GM23338 (cell line): Measurements from ENCODE around the gene RHEX. TPM values are rescaled to one million over a fixed set of nuclear protein-coding genes. Genes with fewer than 3 reads are reported as not detected.

Experiments
- ATAC-seq: fragments of 200-7000 bp; cut with Tn5 transposase; 3 replicates; pipeline ENCODE4 v1.9.1; 2020
- DNase-seq: peaks from one replicate; pipeline ENCODE4 v3.0.0-alpha.2; 2015; ENCODE audit warnings: low spot score
- H2AFZ ChIP-seq: fragments of 200-600 bp; sonication (generic); 2 replicates; pipeline ENCODE4 v1.8.0; 2016; ENCODE audit warnings: antibody characterized with exemption, mild to moderate bottlenecking, moderate library complexity
- H3F3A ChIP-seq: fragments of 200-600 bp; sonication (generic); replicated peaks from 2 replicates; pipeline ENCODE4 v1.8.0; 2017; ENCODE audit warnings: antibody characterized with exemption, mixed run types, low read depth
- H3K27ac ChIP-seq: fragments of 200-600 bp; sonication (generic); 2 replicates; pipeline ENCODE4 v1.6.1; 2016; ENCODE audit warnings: low read depth
- H3K27me3 ChIP-seq: fragments of 200-600 bp; sonication (generic); 2 replicates; pipeline ENCODE4 v1.8.0; 2016; ENCODE audit warnings: mild to moderate bottlenecking, mixed run types, moderate library complexity; ENCODE audit not compliant: insufficient read depth
- H3K36me3 ChIP-seq: fragments of 200-600 bp; sonication (generic); 2 replicates; pipeline ENCODE4 v1.8.0; 2016; ENCODE audit warnings: mild to moderate bottlenecking; ENCODE audit not compliant: insufficient read depth
- H3K4me1 ChIP-seq: fragments of 200-600 bp; sonication (generic); 2 replicates; pipeline ENCODE4 v1.8.0; 2016; ENCODE audit warnings: mild to moderate bottlenecking, moderate library complexity; ENCODE audit not compliant: insufficient read depth
- H3K4me2 ChIP-seq: fragments of 200-600 bp; sonication (generic); 2 replicates; pipeline ENCODE4 v1.7.1; 2017; ENCODE audit warnings: mixed run types
- H3K4me3 ChIP-seq: fragments of 200-600 bp; sonication (generic); 2 replicates; pipeline ENCODE4 v1.6.1; 2016; ENCODE audit warnings: mixed run types
- H3K79me2 ChIP-seq: fragments of 200-600 bp; sonication (generic); replicated peaks from 2 replicates; pipeline ENCODE4 v1.8.0; 2017; ENCODE audit warnings: mild to moderate bottlenecking; ENCODE audit not compliant: insufficient read depth
- H3K9me2 ChIP-seq: fragments of 200-600 bp; sonication (generic); 2 replicates; pipeline ENCODE4 v1.8.0; 2017; ENCODE audit not compliant: insufficient read depth
- H4K20me1 ChIP-seq: fragments of 200-600 bp; sonication (generic); replicated peaks from 2 replicates; pipeline ENCODE4 v1.8.0; 2017; ENCODE audit warnings: mild to moderate bottlenecking; ENCODE audit not compliant: insufficient read depth
- H3K27ac Mint-ChIP-seq: 2 replicates; pipeline ENCODE4 v1.8.0; 2020; ENCODE audit warnings: inconsistent platforms, mild to moderate bottlenecking, moderate library complexity, mixed read lengths
- H3K27me3 Mint-ChIP-seq: 3 replicates; pipeline ENCODE4 v1.8.0; 2022; ENCODE audit warnings: low read depth, mild to moderate bottlenecking, moderate library complexity, mixed read lengths, inconsistent platforms; ENCODE audit not compliant: insufficient read depth, poor library complexity
- H3K36me3 Mint-ChIP-seq: 3 replicates; pipeline ENCODE4 v1.8.0; 2021; ENCODE audit warnings: low read depth, mild to moderate bottlenecking, inconsistent platforms, moderate library complexity, mixed read lengths
- H3K4me1 Mint-ChIP-seq: 3 replicates; pipeline ENCODE4 v1.8.0; 2020; ENCODE audit warnings: mild to moderate bottlenecking, inconsistent platforms, mixed read lengths
- H3K4me3 Mint-ChIP-seq: 3 replicates; pipeline ENCODE4 v1.8.0; 2021; ENCODE audit warnings: moderate library complexity, mild to moderate bottlenecking, inconsistent platforms, mixed read lengths
- H3K9me3 Mint-ChIP-seq: 3 replicates; pipeline ENCODE4 v1.8.0; 2020; ENCODE audit warnings: moderate library complexity, mild to moderate bottlenecking, inconsistent platforms, mixed read lengths
- EZH2phosphoT487 ChIP-seq: fragments of 200-600 bp; sonication (generic); IDR thresholded peaks from one replicate; pipeline ENCODE4 v1.8.1; 2018; ENCODE audit warnings: antibody characterized with exemption; ENCODE audit not compliant: unreplicated experiment
- JUNB ChIP-seq: IDR thresholded peaks from one replicate; pipeline ENCODE4 v1.6.1; 2016; ENCODE audit warnings: antibody characterized with exemption; ENCODE audit not compliant: unreplicated experiment
- NANOG ChIP-seq: IDR thresholded peaks from 2 replicates; pipeline ENCODE4 v1.6.1; 2016; ENCODE audit warnings: antibody characterized with exemption, borderline replicate concordance
- STAT1 ChIP-seq: IDR thresholded peaks from one replicate; pipeline ENCODE4 v1.6.1; 2016; ENCODE audit warnings: antibody characterized with exemption; ENCODE audit not compliant: unreplicated experiment
- ZNF114 ChIP-seq: fragments of 250-450 bp; sonication (Bioruptor Pico); IDR thresholded peaks from 2 replicates; pipeline ENCODE4 v1.5.0; 2020; ENCODE audit warnings: mild to moderate bottlenecking, moderate library complexity
- ZNF331 ChIP-seq: fragments of 250-450 bp; sonication (Bioruptor Pico); IDR thresholded peaks from 2 replicates; pipeline ENCODE4 v1.5.0; 2020; ENCODE audit warnings: low read depth, mild to moderate bottlenecking, moderate library complexity
- polyA plus RNA-seq: library from polyadenylated mRNA; unstranded; fragments of >200 nt; fragmentation: Nextera tagmentation; extraction: Ambion mirVana; gene quantifications from 2 replicates; pipeline ENCODE4 v1.2.1, GENCODE V29; 2016
- total RNA-seq: library from RNA; depleted of rRNA; stranded (reverse); fragments of >200 nt; shearing (Covaris generic); gene quantifications from 2 replicates; pipeline ENCODE4 v1.2.3, GENCODE V29; 2014
- TF ChIP-seq, protein P1 (sequence below): fragments of 250-450 bp; sonication (Bioruptor Pico); IDR thresholded peaks from 2 replicates; pipeline ENCODE4 v1.5.0; 2020; ENCODE audit warnings: mild to moderate bottlenecking, moderate library complexity
- TF ChIP-seq, protein P2 (sequence below), 2 experiments: fragments of 200-600 bp in 1 of 2; sonication (generic) in 1 of 2; conservative IDR thresholded peaks; 2 replicates each; pipeline versions ENCODE4 v1.5.1 to v1.6.1; 2016 to 2017; ENCODE audit warnings: antibody characterized with exemption in 2 of 2, low read depth in 2 of 2, mild to moderate bottlenecking in 2 of 2, moderate library complexity in 1 of 2

RHEX gene
- total and polyA plus RNA-seq, 2 experiments from 2014 or later = not detected

DNA sequence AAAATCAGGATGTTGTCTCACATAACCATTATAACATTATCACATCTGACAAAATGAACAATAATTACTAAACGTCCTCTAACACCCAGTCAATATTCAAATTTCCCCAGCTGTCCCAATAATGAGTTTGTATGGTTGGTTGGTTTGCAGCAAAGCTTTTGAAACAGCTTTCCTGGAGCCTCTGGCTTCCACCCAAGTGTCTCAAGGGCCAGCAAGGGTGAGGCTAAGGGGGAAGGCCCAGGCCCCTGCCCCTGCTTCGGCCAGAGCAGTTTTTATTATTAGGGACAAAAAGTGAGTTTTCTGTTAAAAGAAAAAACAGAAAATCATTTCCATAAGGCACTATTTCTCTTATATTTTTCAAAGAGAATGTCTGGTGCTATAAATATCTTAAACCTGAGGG is 83.3 kb downstream of the RHEX start (continued):
- TF ChIP-seq, protein P1, sequence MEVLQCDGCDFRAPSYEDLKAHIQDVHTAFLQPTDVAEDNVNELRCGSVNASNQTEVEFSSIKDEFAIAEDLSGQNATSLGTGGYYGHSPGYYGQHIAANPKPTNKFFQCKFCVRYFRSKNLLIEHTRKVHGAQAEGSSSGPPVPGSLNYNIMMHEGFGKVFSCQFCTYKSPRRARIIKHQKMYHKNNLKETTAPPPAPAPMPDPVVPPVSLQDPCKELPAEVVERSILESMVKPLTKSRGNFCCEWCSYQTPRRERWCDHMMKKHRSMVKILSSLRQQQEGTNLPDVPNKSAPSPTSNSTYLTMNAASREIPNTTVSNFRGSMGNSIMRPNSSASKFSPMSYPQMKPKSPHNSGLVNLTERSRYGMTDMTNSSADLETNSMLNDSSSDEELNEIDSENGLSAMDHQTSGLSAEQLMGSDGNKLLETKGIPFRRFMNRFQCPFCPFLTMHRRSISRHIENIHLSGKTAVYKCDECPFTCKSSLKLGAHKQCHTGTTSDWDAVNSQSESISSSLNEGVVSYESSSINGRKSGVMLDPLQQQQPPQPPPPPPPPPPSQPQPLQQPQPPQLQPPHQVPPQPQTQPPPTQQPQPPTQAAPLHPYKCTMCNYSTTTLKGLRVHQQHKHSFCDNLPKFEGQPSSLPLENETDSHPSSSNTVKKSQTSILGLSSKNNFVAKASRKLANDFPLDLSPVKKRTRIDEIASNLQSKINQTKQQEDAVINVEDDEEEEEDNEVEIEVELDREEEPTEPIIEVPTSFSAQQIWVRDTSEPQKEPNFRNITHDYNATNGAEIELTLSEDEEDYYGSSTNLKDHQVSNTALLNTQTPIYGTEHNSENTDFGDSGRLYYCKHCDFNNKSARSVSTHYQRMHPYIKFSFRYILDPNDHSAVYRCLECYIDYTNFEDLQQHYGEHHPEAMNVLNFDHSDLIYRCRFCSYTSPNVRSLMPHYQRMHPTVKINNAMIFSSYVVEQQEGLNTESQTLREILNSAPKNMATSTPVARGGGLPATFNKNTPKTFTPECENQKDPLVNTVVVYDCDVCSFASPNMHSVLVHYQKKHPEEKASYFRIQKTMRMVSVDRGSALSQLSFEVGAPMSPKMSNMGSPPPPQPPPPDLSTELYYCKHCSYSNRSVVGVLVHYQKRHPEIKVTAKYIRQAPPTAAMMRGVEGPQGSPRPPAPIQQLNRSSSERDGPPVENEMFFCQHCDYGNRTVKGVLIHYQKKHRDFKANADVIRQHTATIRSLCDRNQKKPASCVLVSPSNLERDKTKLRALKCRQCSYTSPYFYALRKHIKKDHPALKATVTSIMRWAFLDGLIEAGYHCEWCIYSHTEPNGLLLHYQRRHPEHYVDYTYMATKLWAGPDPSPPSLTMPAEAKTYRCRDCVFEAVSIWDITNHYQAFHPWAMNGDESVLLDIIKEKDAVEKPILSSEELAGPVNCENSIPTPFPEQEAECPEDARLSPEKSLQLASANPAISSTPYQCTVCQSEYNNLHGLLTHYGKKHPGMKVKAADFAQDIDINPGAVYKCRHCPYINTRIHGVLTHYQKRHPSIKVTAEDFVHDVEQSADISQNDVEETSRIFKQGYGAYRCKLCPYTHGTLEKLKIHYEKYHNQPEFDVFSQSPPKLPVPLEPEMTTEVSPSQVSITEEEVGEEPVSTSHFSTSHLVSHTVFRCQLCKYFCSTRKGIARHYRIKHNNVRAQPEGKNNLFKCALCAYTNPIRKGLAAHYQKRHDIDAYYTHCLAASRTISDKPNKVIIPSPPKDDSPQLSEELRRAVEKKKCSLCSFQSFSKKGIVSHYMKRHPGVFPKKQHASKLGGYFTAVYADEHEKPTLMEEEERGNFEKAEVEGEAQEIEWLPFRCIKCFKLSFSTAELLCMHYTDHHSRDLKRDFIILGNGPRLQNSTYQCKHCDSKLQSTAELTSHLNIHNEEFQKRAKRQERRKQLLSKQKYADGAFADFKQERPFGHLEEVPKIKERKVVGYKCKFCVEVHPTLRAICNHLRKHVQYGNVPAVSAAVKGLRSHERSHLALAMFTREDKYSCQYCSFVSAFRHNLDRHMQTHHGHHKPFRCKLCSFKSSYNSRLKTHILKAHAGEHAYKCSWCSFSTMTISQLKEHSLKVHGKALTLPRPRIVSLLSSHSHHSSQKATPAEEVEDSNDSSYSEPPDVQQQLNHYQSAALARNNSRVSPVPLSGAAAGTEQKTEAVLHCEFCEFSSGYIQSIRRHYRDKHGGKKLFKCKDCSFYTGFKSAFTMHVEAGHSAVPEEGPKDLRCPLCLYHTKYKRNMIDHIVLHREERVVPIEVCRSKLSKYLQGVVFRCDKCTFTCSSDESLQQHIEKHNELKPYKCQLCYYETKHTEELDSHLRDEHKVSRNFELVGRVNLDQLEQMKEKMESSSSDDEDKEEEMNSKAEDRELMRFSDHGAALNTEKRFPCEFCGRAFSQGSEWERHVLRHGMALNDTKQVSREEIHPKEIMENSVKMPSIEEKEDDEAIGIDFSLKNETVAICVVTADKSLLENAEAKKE (CRISPR knock-in tag) = no peak
- TF ChIP-seq ZNF114 = no peak

DNA sequence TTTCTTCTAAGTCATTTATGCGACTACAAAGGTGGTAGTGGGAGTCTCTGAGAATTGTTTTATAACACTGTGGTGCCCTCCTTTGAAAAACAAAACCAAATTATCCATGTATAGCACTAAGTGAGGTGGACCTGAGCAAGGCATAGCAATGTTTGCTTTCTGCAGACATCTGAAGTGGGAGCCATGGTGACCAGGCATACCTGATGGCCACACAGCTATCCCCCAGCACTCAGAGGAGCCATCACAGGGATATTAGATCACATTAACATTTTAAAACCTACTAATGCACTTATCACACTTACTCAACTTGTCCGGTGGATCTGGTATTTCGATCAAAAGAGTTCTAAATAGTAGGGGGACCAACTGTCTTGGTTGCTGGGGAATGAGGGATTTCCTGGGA is 89.0 kb downstream of the RHEX start:
- no peaks in the 10 kb centered on the region for H3K27me3 Mint-ChIP-seq
- Histone ChIP-seq H4K20me1 (no peaks in the 10 kb centered on the region), H3K4me2 (no peak overlapping the region), H3K79me2 (no peaks in the 10 kb centered on the region), H3K9me2 (peaks cover 6% of the 10 kb centered on the region; the same call in 1 of the 2 replicates), H3K4me1 (no peaks in the 10 kb centered on the region), H3K36me3 (no peaks in the 10 kb centered on the region), H3F3A (no peaks in the 10 kb centered on the region), H2AFZ (no peak overlapping the region), H3K4me3 (no peak overlapping the region), H3K27me3 (no peaks in the 10 kb centered on the region), H3K27ac (no peak overlapping the region)
- no peak for DNase-seq
- no peak overlapping the region for H3K4me3 Mint-ChIP-seq
- peaks cover 7% of the 10 kb centered on the region for H3K4me1 Mint-ChIP-seq
- no peaks in the 10 kb centered on the region for H3K36me3 Mint-ChIP-seq
- ATAC-seq = no peak
- no peak overlapping the region for H3K27ac Mint-ChIP-seq
- H3K9me3 Mint-ChIP-seq = peaks cover 2% of the 10 kb centered on the region; the same call in 1 of the 3 replicates
- TF ChIP-seq ZNF331 (CRISPR knock-in tag) (no peak), STAT1 (no peak), EZH2phosphoT487 (no peak), NANOG (no peak), JUNB (no peak)
- TF ChIP-seq, protein P1 (CRISPR knock-in tag) = no peak
- TF ChIP-seq, protein P2, sequence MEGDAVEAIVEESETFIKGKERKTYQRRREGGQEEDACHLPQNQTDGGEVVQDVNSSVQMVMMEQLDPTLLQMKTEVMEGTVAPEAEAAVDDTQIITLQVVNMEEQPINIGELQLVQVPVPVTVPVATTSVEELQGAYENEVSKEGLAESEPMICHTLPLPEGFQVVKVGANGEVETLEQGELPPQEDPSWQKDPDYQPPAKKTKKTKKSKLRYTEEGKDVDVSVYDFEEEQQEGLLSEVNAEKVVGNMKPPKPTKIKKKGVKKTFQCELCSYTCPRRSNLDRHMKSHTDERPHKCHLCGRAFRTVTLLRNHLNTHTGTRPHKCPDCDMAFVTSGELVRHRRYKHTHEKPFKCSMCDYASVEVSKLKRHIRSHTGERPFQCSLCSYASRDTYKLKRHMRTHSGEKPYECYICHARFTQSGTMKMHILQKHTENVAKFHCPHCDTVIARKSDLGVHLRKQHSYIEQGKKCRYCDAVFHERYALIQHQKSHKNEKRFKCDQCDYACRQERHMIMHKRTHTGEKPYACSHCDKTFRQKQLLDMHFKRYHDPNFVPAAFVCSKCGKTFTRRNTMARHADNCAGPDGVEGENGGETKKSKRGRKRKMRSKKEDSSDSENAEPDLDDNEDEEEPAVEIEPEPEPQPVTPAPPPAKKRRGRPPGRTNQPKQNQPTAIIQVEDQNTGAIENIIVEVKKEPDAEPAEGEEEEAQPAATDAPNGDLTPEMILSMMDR (conservative IDR thresholded peaks at IDR 0.05; ENCODE audit: low read depth in 2 of 2) = no peak
